DMS153 treated with DMSO at 0.1 percent for 48 hours (cell line): ENCODE results near the gene THTPA.
"Not testable (repeated sequence)": the region's sequence is repeated elsewhere in the genome, so short reads cannot be mapped to it uniquely, and the experiment has no call there.

Experiments used
- DNase-seq: peaks from one replicate; lab custom pipeline; 2025; ENCODE audit not compliant: unreplicated experiment; lab: John Stamatoyannopoulos, UW

THTPA gene

GRCh38 chr14:23582906-23583760 is 27.1 kb downstream of the THTPA start:
- DNase-seq, result no peak

GRCh38 chr14:23583761-23584526 is 27.9 kb downstream of the THTPA start:
- DNase-seq, result not testable (repeated sequence)

DNA sequence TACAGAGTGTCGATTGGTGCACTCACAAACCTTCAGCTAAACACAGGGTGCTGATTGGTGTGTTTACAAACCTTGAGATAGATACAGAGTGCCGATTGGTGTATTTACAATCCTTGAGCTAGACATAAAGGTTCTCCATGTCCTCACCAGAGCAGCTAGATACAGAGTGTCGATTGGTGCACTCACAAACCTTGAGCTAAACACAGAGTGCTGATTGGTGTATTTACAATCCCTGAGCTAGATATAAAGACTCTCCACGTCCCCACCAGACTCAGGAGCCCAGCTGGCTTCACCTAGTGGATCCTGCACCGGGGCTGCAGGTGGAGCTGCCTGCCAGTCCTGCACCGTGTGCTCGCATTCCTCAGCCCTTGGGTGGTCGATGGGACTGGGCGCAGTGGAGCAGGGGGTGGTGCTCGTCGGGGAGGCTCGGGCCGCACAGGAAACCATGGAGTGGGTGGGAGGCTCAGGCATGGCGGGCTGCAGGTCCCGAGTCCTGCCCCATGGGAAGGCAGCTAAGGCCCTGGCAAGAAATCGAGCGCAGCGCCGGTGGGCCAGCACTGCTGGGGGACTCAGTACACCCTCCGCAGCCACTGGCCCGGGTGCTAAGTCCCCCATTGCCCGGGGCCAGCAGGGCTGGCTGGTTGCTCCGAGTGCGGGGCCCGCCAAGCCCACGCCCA is 28.6 kb downstream of the THTPA start:
- not testable (repeated sequence) for DNase-seq

DNA sequence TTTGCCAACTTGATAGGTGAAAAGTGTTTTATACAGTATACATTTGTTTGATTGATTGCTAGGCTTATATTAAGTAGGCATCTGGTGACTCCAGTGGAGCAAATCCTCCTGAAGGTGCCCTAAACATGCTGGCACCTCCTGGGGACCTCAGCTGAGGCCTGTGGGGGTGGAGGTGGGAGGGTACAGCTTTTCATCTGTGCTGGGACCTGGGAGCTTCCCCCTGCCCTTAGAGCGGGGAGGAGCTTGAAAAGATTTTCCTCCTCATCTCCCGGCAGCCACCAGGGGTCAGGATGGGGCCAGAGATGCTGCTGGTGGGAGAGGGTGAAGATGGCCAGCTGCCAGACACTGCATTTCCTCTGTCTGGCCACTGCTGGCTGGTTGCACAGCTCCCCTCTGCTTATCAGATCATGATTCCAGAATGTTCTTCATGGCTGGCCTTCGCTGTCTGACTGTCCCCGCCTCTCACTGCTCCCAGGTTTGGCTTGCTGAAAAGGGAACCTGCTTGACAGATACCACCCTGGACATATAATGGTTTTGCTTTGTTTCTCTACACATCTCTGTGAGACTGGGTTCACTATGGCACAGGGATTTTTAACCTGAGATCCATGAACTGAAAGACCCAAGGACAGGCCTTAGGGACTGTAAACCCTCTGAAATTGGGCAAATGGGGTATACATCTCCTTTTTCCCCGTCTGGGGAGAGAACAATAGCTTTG is 33.0 kb downstream of the THTPA start:
- DNase-seq, result peak; percentile 91

- no peak for DNase-seq
Observed at GRCh38 chr14:23589606-23590005, 33.5 kb downstream of the THTPA start.

GRCh38 chr14:23590198-23590597 is 34.1 kb downstream of the THTPA start:
- no peak for DNase-seq

- not testable (repeated sequence) for DNase-seq
Observed at GRCh38 chr14:23594191-23594590, 38.1 kb downstream of the THTPA start.

- no peak for DNase-seq
Observed at GRCh38 chr14:23600322-23600707, 44.2 kb downstream of the THTPA start.

- DNase-seq, result no peak
Observed at GRCh38 chr14:23600806-23601205, 44.7 kb downstream of the THTPA start.

DNA sequence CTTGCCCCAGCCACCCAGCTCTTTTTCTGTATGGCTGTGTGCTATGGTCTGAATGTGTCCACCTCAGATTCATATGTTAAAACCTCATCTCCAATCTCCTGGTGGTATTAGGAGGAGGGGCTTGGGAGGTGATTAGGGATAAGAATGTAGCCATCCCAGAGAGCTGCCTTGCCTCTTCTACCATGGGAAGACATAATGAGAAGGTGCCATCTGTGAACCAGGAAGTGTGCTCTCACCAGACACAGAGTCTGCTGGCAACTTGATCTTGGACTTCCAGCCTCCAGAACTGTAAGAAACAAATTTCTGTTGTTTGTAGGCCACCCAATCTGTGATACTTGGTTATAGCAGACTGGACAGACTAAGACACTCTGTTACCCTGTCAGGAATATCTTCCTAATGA is 45.4 kb downstream of the THTPA start:
- DNase-seq, result no peak

- no peak for DNase-seq
Observed at GRCh38 chr14:23601845-23602180, 45.7 kb downstream of the THTPA start.

DNA sequence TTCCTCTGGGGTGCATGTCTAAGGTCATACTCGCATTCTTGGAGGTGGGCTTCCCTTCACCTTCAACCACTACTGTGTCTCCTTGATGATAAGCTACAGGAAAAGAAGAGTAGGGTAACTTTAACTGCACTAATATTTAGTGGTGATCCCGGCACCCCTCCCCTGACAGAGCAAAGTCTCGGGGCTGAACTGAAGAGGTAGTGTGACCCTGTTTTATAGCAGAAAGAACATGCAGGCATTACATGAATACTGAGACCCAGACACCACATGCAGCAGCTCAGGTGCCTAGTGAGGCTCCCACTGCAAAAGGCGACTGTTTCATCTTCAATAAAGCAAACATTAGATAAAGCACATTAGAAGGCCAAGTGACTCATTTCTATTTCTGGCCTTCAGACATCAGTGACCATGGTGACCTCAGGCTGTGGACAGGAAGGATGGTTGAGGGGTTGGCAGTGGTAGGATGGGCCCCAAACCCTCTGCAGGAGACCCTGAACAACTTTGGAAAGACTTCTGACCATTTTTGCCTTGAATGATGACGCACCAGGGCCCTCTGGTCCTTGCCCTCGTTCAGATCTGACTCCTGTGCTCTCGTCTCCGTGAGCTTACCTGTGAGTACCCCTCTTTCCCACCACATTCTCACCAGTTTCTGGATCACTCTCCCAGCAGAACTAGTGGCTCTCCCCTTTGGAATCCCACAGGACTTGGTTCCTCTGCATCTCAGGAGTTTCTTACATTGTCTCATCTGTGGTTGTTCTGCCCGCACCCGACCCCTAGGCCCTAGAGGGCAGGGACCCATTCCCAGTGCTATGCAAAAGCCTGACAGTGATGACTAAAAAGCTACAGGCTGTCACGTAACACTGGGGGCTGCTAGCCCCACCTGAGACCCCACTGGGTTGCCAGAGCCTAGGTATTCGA is 46.4 kb downstream of the THTPA start:
- DNase-seq, result no peak

DNA sequence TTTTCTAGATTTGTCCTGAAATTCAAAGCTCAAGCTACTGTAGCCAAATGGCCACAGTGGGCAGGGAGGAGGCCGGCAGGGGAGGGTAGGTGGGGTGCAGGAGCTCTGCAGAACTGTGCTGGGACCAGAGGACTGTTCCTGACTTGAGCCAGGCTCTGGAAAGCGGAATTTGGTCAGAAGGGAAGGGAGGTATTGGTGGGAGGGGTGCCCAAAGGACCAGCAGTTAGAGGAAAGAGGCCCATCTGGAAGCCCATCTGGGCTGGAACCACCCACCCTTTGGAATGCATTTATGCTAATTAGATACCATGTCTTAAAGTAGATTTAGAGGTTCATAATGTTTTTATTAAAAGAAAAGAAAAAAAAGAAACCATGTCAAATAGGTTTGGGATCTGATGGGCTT is 47.0 kb downstream of the THTPA start:
- no peak for DNase-seq

DNA sequence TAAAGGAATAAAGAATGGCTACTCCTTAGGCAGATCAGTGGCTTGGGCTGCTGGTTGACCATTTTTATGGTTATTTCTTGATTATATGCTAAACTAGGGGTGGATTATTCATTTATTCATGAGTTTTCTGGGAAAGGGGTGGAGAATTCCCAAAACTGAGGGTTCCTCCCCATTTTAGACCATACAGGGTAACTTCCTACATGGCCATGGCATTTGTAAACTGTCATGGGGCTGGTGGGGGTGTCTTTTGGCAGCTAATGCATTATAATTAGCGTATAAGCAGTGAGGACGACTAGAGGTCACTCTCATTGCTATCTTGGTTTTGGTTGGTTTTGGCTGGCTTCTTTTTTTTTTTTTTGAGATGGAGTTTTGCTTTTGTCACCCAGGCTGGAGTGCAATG is 48.1 kb downstream of the THTPA start:
- DNase-seq, result no peak

DNA sequence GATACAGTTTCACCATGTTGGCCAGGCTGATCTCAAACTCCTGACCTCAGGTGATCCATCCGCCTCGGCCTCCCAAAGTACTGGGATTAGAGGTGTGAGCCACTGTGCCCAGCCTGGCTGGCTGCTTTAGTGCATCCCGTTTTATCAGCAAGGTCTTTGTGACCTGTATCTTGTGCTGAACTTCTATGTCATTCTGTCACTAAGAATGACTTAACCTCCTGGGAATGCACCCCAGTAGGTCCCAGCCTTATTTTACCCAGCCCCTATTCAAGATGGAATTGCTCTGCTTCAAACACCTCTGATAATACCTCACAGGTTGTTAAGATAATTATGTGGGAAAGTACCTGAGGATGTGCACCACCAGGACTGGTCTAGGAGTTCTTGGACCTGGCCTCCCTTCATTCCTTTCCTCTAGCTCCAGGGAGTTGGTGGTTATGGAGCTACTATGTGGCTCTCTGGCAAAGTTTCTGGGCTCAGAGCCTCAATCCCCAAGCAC is 48.7 kb downstream of the THTPA start:
- DNase-seq, result no peak

- DNase-seq, result no peak
Observed at GRCh38 chr14:23605931-23606585, 50.0 kb downstream of the THTPA start.

GRCh38 chr14:23608454-23608853 is 52.4 kb downstream of the THTPA start:
- DNase-seq, result no peak

GRCh38 chr14:23609001-23609400 is 52.9 kb downstream of the THTPA start:
- DNase-seq, result no peak

- not testable (repeated sequence) for DNase-seq
Observed at GRCh38 chr14:23609411-23610089, 53.5 kb downstream of the THTPA start.
